ENCODE measurements around the gene JAKMIP1. TPM values are rescaled to one million over a fixed set of nuclear protein-coding genes. Genes with fewer than 3 reads are reported as not detected.

JAKMIP1 gene
- total and polyA plus RNA-seq, 2 of the 13 experiments (the other 11 are each of a cell fraction or from before 2014, with no cell fraction given), result not detected

DNA sequence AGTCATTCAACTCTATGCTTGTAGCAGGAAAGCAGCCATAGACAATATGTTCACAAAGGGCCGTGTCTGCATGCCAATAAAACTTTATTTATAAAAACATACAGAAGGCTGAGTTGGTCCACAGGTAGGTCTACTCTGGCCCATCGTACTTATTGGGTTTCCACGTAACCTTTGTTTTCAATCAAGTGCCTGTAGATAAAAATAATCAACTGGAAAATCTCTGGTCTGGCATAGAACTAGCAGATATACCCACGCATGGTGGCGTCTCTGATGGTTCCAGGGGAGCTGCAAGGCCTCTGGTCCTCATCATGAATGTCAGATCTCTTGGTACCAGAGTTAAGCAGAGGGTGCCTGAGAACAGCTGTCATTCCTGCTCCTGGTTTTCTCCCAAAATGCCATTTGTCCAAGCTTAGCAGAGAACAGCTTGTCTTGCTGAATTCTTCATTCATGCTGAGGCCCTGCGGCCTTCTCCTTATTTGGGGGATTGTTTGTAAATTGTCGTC, 31.4 kb upstream of the JAKMIP1 start:
- FAIRE-seq (no peak), ATAC-seq (no peak), DNase-seq (ENCODE audit: low spot score) (no peak)
- Histone ChIP-seq H2AFZ (ENCODE audit: low read length) (no peak overlapping the region), H3K4me3 (replicated peaks in 1 of 3; ENCODE audit: insufficient read depth in 1 of 3, low read depth in 2 of 3, low read length in 3 of 3) (no peak overlapping the region), H3K36me3 (replicated peaks in 1 of 2; ENCODE audit: control insufficient read depth in 1 of 2, insufficient read depth in 2 of 2, low read length in 2 of 2) (no peaks in the 10 kb centered on the region), H3K9ac (ENCODE audit: insufficient read depth, low read depth, low read length) (no peak overlapping the region), H3K4me2 (ENCODE audit: low read depth, low read length) (no peak overlapping the region), H3K4me1 (ENCODE audit: insufficient read depth, low read length) (no peaks in the 10 kb centered on the region), H3K9me3 (ENCODE audit: low read length) (no peaks in the 10 kb centered on the region), H4K20me1 (ENCODE audit: insufficient read depth, low read length) (no peaks in the 10 kb centered on the region), H3K27me3 (ENCODE audit: control insufficient read depth in 1 of 2, insufficient read depth in 2 of 2, low read length in 2 of 2) (peaks cover 3 to 16% of the 10 kb centered on the region in 2 experiments; a peak in 3 of 5 replicates), H3K79me2 (ENCODE audit: insufficient read depth, low read length) (no peaks in the 10 kb centered on the region), H3K27ac (ENCODE audit: extremely low read length, insufficient read depth, low read length) (no peak overlapping the region)
- in situ Hi-C loops (cut with HindIII; ENCODE audit: extremely low pct_ligation_motif_present, low pct_unique_long_range_greater_than_20kb), result loop anchor here (25.0 kb wide), 1 partner anchor 331 kb away; no protein-coding TSS in a partner anchor
- no peak for TF ChIP-seq ZNF260 (CRISPR knock-in tag; IDR thresholded peaks at IDR 0.05; ENCODE audit: borderline replicate concordance, low read depth)
- TF ChIP-seq, protein P1, sequence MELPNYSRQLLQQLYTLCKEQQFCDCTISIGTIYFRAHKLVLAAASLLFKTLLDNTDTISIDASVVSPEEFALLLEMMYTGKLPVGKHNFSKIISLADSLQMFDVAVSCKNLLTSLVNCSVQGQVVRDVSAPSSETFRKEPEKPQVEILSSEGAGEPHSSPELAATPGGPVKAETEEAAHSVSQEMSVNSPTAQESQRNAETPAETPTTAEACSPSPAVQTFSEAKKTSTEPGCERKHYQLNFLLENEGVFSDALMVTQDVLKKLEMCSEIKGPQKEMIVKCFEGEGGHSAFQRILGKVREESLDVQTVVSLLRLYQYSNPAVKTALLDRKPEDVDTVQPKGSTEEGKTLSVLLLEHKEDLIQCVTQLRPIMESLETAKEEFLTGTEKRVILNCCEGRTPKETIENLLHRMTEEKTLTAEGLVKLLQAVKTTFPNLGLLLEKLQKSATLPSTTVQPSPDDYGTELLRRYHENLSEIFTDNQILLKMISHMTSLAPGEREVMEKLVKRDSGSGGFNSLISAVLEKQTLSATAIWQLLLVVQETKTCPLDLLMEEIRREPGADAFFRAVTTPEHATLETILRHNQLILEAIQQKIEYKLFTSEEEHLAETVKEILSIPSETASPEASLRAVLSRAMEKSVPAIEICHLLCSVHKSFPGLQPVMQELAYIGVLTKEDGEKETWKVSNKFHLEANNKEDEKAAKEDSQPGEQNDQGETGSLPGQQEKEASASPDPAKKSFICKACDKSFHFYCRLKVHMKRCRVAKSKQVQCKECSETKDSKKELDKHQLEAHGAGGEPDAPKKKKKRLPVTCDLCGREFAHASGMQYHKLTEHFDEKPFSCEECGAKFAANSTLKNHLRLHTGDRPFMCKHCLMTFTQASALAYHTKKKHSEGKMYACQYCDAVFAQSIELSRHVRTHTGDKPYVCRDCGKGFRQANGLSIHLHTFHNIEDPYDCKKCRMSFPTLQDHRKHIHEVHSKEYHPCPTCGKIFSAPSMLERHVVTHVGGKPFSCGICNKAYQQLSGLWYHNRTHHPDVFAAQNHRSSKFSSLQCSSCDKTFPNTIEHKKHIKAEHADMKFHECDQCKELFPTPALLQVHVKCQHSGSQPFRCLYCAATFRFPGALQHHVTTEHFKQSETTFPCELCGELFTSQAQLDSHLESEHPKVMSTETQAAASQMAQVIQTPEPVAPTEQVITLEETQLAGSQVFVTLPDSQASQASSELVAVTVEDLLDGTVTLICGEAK (IDR thresholded peaks at IDR 0.05), result no peak
- TF ChIP-seq, protein P1 (CRISPR knock-in tag; IDR thresholded peaks at IDR 0.05), result peak; percentile 84
- intact Hi-C loops (cut with micrococcal nuclease; ENCODE audit: unreplicated experiment), result no loop called here
- ChIA-PET POLR2A (no interaction called here), CTCF (ENCODE audit: low intra/inter-chr PET ratio, low total read pairs) (no interaction called here)
- WGBS (ENCODE audit: low lambda C conversion rate), result 23% methylated on average over 5 of the region's 7 CpGs
- BruUV-seq (replicated peaks), result no TSS peak
